ENCODE results near the gene SNAPC5. TPM values are rescaled to one million over a fixed set of nuclear protein-coding genes. Genes with fewer than 3 reads are reported as not detected.

The SNAPC5 gene
- total and polyA plus RNA-seq, 2 of the 13 experiments (the other 11 are each of a cell fraction or from before 2014, with no cell fraction given), result 14.8 to 36.2 TPM

GRCh38 chr15:66452971-66453580 lies 44.5 kb downstream of the SNAPC5 start (continued):
- TF ChIP-seq TOE1 (CRISPR knock-in tag; IDR thresholded peaks at IDR 0.05) (no peak), TBP (CRISPR knock-in tag; IDR thresholded peaks at IDR 0.05) (no peak), FOXO4 (CRISPR knock-in tag; conservative IDR thresholded peaks at IDR 0.05) (no peak), ZFP36 (IDR thresholded peaks at IDR 0.05; ENCODE audit: borderline replicate concordance, low read depth, low read length, partially characterized antibody) (no peak), ZNF772 (CRISPR knock-in tag; IDR thresholded peaks at IDR 0.05) (no peak), SNAPC2 (CRISPR knock-in tag; IDR thresholded peaks at IDR 0.05) (no peak), MLLT10 (CRISPR knock-in tag; IDR thresholded peaks at IDR 0.05) (no peak), EZH2 (conservative IDR thresholded peaks at IDR 0.05; ENCODE audit: low read depth, low read length) (no peak), ZBTB46 (CRISPR knock-in tag; IDR thresholded peaks at IDR 0.05; ENCODE audit: borderline replicate concordance) (no peak), CHD4 (IDR thresholded peaks at IDR 0.05; ENCODE audit: borderline replicate concordance, low read length) (no peak), SOX5 (CRISPR knock-in tag; IDR thresholded peaks at IDR 0.05; ENCODE audit: borderline replicate concordance) (peak; percentile 51), SYNCRIP (IDR thresholded peaks at IDR 0.05; ENCODE audit: insufficient read depth, low read depth, low read length) (no peak), FOSL2 (CRISPR knock-in tag; IDR thresholded peaks at IDR 0.05) (no peak), ZNF550 (CRISPR knock-in tag; IDR thresholded peaks at IDR 0.05; ENCODE audit: borderline replicate concordance) (no peak), E2F1 (CRISPR knock-in tag; IDR thresholded peaks at IDR 0.05) (no peak), ZNF260 (CRISPR knock-in tag; IDR thresholded peaks at IDR 0.05; ENCODE audit: borderline replicate concordance, low read depth) (no peak), ZNF264 (CRISPR knock-in tag; IDR thresholded peaks at IDR 0.05) (peak; percentile 76; the same call in 1 of the 2 replicates), CBX1 (IDR thresholded peaks at IDR 0.05; ENCODE audit: low read depth) (no peak), THRA (CRISPR knock-in tag; IDR thresholded peaks at IDR 0.05; ENCODE audit: borderline replicate concordance) (no peak), GTF3A (CRISPR knock-in tag; conservative IDR thresholded peaks at IDR 0.05) (no peak), TAF1 (CRISPR knock-in tag; IDR thresholded peaks at IDR 0.05) (no peak), ZNF263 (CRISPR knock-in tag; IDR thresholded peaks at IDR 0.05) (no peak), CENPX (CRISPR knock-in tag; IDR thresholded peaks at IDR 0.05) (no peak)
- TF ChIP-seq, protein P1, sequence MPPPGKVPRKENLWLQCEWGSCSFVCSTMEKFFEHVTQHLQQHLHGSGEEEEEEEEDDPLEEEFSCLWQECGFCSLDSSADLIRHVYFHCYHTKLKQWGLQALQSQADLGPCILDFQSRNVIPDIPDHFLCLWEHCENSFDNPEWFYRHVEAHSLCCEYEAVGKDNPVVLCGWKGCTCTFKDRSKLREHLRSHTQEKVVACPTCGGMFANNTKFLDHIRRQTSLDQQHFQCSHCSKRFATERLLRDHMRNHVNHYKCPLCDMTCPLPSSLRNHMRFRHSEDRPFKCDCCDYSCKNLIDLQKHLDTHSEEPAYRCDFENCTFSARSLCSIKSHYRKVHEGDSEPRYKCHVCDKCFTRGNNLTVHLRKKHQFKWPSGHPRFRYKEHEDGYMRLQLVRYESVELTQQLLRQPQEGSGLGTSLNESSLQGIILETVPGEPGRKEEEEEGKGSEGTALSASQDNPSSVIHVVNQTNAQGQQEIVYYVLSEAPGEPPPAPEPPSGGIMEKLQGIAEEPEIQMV (CRISPR knock-in tag; IDR thresholded peaks at IDR 0.05; ENCODE audit: low read depth), result no peak

All from HepG2 (cell line).